GM21423 (cell line): ENCODE data around the gene BMF.

ENCODE experiments used
- ATAC-seq: cut with Tn5 transposase; IDR thresholded peaks from one replicate; pipeline ENCODE4 v1.9.1; 2021; ENCODE audit warnings: mild to moderate bottlenecking, moderate library complexity; ENCODE audit not compliant: unreplicated experiment

BMF gene

GRCh38 chr15:40104296-40104864 is 4.3 kb downstream of the BMF start:
- ATAC-seq: no peak

GRCh38 chr15:40103864-40104271 is 4.8 kb downstream of the BMF start:
- ATAC-seq: no peak

GRCh38 chr15:40102897-40103858 is 5.5 kb downstream of the BMF start:
- no peak for ATAC-seq

- no peak for ATAC-seq
These were observed 7.5 kb downstream of the BMF start for GRCh38 chr15:40100947-40101905.

GRCh38 chr15:40100123-40100946 is 8.3 kb downstream of the BMF start:
- ATAC-seq: no peak

- ATAC-seq: peak; percentile 73
These were observed 10.0 kb downstream of the BMF start for GRCh38 chr15:40098489-40099261.

- no peak for ATAC-seq
These were observed 10.7 kb downstream of the BMF start for GRCh38 chr15:40097968-40098476.

- no peak for ATAC-seq
These were observed 11.3 kb downstream of the BMF start for GRCh38 chr15:40097096-40097967.

- no peak for ATAC-seq
These were observed 12.4 kb downstream of the BMF start for GRCh38 chr15:40096094-40096891.

GRCh38 chr15:40095371-40096093 is 13.1 kb downstream of the BMF start:
- ATAC-seq: no peak

- no peak for ATAC-seq
These were observed 14.5 kb downstream of the BMF start for GRCh38 chr15:40094156-40094555.

- ATAC-seq: no peak
These were observed 15.5 kb downstream of the BMF start for GRCh38 chr15:40092979-40093869.

- no peak for ATAC-seq
These were observed 16.3 kb downstream of the BMF start for GRCh38 chr15:40092256-40092978.

GRCh38 chr15:40091861-40092255 is 16.8 kb downstream of the BMF start:
- no peak for ATAC-seq

- no peak for ATAC-seq
These were observed 17.8 kb downstream of the BMF start for GRCh38 chr15:40090774-40091455.
